Body of pancreas (tissue), 4 donors: ENCODE measurements around the gene USP2.
"Not testable (repeated sequence)": the region's sequence is repeated elsewhere in the genome, so short reads cannot be mapped to it uniquely, and the experiment has no call there.

Experiments
- POLR2A ChIP-seq, 3 donors: fragments of 450-650 bp; IDR thresholded peaks; one replicate each; pipeline ENCODE4 v1.6.1; 2016; ENCODE audit warnings: antibody characterized with exemption in 3 of 3, mild to moderate bottlenecking in 2 of 3
- TF ChIP-seq, protein P1 (sequence below), 7 experiments: fragments of 450-650 bp in 4 of 7; fragments of 200-600 bp in 3 of 7; sonication (generic) in 3 of 7; IDR thresholded peaks; one replicate each; pipeline ENCODE4 v1.5.1; 2016 to 2019; ENCODE audit warnings: antibody characterized with exemption in 7 of 7

GRCh38 chr11:119405448-119405847, 24.0 kb upstream of the USP2 start:
- TF ChIP-seq, protein P1, sequence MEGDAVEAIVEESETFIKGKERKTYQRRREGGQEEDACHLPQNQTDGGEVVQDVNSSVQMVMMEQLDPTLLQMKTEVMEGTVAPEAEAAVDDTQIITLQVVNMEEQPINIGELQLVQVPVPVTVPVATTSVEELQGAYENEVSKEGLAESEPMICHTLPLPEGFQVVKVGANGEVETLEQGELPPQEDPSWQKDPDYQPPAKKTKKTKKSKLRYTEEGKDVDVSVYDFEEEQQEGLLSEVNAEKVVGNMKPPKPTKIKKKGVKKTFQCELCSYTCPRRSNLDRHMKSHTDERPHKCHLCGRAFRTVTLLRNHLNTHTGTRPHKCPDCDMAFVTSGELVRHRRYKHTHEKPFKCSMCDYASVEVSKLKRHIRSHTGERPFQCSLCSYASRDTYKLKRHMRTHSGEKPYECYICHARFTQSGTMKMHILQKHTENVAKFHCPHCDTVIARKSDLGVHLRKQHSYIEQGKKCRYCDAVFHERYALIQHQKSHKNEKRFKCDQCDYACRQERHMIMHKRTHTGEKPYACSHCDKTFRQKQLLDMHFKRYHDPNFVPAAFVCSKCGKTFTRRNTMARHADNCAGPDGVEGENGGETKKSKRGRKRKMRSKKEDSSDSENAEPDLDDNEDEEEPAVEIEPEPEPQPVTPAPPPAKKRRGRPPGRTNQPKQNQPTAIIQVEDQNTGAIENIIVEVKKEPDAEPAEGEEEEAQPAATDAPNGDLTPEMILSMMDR (IDR thresholded peaks at IDR 0.05): not testable (repeated sequence)
- not testable (repeated sequence) for TF ChIP-seq POLR2A (IDR thresholded peaks at IDR 0.05)
